GM21526 (cell line): ENCODE data around the gene TPPP.

ENCODE experiments used
- ATAC-seq: cut with Tn5 transposase; IDR thresholded peaks from one replicate; pipeline ENCODE4 v1.9.1; 2021; ENCODE audit warnings: moderate library complexity; ENCODE audit not compliant: unreplicated experiment, low FRiP score

TPPP gene

GRCh38 chr5:651296-652022 lies 41.7 kb downstream of the TPPP start:
- ATAC-seq, result no peak

- no peak for ATAC-seq
Observed at GRCh38 chr5:647727-648126, 45.4 kb downstream of the TPPP start.

DNA sequence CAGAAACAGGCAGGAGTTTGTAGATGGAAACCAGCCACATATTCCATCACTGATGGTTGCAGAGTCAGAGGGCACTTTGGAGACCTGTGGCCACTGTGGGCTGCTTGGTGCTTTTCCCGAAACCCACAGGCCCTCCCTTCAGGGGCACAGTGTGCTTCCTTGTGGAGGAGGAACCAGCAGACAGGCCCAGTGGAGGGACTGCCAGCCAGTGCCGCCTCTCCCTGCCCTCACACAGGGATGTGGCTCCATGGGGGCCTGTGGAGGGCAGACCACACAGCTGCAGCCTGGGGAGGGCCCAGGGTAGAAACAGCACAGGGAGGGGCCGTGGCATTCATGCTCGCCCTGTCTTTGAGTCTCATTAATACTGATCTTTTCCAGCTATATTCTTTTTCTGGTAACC lies 45.8 kb downstream of the TPPP start:
- ATAC-seq, result no peak

GRCh38 chr5:646396-647201 lies 46.6 kb downstream of the TPPP start:
- no peak for ATAC-seq

GRCh38 chr5:645421-645820 lies 47.7 kb downstream of the TPPP start:
- ATAC-seq, result no peak

- ATAC-seq, result no peak
Observed at GRCh38 chr5:644971-645370, 48.2 kb downstream of the TPPP start.

DNA sequence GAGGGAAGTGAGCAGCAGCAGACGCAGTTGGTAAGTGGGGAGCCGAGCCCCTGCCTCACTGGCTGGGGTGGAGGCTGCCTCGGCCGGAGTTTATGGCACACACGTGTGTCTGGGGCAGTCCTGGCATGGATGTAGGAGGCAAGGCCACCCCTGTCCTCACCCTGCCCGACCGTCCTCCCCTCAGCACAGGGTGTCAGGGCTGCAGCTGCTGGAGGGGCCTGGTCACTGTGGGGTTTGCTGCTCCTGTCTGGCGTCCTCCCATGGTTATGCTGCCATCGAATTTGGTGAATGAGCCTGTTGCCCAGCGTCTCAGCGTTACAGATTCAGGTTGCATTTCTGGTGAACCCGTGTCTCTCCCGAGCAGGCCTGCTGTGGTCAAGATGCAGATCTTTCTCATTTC lies 48.6 kb downstream of the TPPP start:
- no peak for ATAC-seq

DNA sequence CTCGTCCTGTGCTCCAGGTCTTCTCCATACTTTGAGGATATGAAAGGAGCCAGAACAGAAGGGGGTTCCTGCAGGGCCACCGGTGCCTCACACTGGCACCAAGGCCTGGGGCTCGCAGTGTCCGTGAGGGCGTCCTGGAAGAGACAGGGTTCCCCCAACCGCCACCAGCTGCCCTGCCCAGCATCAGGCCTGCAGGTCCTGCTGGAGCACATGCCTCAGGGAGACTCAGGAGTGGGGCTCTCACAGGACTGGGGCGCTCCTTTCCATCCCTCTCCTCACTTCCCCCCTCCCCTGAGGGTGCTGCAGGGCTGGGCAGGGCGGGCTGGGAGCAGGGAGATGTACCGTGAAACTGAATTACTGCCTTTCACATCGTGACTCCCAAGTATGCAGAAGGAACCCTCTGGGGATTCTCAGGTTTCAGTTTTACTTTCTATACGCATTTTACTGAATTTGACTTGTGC lies 49.3 kb downstream of the TPPP start:
- ATAC-seq, result no peak

DNA sequence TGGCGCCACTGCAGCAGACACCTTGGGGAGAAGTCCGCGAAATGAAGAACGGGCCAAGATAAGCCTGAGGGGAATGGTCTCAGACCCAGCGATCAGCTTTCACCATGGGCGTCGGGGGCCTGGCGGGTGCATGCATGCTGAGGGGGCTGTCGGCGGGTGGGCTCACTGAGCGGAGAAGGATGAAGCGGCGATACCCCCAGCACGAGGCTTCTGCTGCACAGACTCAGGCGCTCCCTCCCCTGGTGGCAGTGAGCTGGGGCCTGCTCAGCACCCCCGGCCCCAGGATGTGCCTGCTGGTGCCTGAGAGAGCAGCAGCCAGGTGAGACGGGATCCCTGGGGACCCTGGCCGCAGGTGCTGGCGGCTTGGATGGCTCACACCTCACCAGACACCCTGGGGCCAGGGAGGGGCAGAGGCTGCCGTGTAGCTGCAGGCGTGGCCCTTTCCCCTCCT lies 49.8 kb downstream of the TPPP start:
- ATAC-seq, result no peak

DNA sequence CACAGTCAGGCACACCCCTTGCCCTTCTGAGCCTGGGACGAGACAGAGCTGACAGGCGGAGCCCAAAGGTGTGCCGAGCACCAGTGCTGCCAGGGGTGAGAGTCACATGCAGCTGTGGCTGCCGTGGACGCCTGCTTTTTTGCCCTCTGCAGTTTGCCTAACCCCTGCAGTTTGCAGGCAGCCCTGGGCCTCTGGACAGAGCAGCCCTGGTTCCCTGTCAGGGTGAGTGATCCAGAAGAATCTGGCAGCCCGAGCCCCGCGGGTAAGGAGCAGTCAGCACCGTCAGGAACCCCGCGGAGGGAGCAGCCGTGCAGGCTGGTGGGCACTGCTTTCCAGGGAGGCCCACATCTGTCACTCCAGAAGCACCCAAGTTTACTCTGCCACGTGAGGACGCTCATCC lies 50.7 kb downstream of the TPPP start:
- no peak for ATAC-seq

GRCh38 chr5:641331-641765 lies 51.8 kb downstream of the TPPP start:
- no peak for ATAC-seq

- ATAC-seq, result no peak
Observed at GRCh38 chr5:640461-641330, 52.5 kb downstream of the TPPP start.

DNA sequence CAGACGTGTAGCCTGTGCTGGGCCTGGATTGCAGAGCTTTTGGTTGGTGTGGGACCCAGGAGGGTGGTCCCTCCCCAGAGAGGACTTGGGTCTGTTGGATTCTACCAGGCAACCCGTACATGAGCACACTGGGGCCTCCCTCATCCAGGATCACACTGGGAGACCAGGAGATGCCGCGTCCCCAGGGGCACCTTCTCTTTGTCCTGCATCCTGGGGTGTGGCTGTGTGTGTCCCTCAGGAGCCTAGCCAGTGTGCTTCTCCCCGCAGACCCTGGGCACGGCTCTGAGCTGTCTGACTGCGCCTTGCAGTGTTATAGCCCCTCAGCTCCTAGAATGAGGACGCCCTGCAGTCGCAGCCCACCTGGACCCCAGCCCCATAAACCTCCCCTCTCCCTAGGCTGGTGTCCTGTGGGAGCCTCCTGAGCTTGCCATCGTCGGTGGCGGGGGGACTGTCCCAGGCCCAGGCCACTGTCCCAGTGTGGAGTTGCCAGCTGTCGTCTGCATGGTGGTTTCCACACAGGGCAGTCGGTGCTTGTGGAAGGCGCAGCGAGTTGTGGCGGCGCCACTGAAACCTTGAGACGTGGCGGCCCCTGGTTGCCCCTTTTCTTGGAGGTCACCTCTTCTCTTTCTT lies 53.5 kb downstream of the TPPP start:
- ATAC-seq, result no peak

DNA sequence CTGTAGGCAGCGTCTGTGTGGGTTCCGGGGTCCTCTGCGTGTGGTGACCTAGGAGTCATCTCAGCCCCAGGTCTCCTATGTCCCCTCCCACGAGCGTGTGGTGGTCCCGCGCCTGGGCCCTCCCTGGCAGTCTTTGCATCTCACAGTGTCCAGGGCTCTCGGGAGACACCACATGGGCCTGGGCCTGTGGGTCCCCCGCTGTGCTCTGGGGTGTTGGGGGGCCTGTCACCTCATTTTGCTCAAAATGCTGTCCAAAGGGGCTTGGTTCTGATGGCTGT lies 54.0 kb downstream of the TPPP start:
- no peak for ATAC-seq

GRCh38 chr5:638501-639252 lies 54.5 kb downstream of the TPPP start:
- no peak for ATAC-seq

DNA sequence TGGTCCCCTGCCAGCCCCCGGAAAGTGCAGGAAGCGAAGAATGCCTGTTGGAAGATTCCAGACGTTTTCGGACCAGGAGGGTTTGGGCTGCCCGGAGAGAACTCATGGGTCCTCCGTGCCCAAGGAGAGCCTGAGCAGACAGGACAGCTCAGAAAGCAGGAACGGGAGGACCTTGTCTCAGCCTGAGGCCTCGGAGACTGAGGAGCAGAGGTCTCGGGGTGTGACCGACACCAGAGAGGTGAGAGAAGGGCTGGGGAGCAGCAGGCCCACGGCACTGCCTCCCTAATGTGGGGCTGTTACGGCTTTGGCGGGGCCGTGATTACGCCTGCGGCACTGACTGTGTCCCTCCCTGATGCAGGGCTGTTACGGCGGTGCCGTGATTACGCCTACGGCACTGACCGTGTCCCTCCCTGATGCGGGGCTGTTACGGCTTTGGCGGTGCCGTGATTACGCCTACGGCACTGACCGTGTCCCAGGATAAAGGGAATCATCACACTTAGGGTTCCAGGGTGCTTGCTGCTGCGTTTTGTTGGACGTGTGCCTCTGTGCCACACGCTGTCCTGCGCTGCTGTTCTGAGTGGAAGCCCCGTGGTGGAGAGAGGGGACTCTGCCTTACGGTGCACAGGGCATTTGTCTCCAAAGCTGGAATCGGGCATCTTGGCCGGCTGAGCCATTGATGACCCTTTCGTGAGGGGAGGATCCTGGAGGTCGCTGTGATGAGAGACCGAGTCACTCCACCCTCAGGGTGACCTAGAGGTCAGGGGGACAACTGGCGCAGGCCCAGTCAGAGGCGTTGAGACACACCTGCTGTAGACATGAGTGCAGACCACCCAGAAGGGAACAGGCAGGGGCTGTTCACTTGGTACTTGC lies 55.3 kb downstream of the TPPP start:
- ATAC-seq, result no peak

- no peak for ATAC-seq
Observed at GRCh38 chr5:636951-637350, 56.2 kb downstream of the TPPP start.

- ATAC-seq, result no peak
Observed at GRCh38 chr5:635306-636055, 57.7 kb downstream of the TPPP start.
